Inferior parietal cortex (tissue), 1 donor: Measurements from ENCODE around the gene FAM24B.

Experiments
- DNase-seq: peaks from one replicate; pipeline ENCODE4 v3.0.0-alpha.2; 2016; ENCODE audit errors: extremely low spot score

FAM24B gene

DNA sequence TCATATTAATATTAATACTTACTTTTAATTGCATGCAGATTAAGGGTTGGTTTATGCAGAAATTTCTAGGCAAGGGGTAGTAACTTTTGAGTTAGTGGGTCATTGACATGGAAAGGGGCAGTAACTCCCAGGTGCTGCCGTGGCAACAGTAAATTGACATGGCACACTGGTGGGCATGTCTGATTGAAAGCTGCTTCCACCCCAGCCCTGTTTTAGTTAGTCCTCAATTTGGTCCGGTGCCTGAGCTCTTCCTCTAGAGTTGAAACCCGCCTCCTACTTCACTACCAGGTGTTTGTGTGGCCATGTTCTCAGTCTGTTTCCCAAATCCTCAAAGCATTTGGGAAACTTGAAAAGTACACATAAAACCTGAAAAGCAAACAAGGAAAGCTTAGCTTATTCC, 52.1 kb downstream of the FAM24B start:
- no peak for DNase-seq

- DNase-seq, result no peak
Observed at GRCh38 chr10:122822973-122823690, 56.2 kb downstream of the FAM24B start.

DNA sequence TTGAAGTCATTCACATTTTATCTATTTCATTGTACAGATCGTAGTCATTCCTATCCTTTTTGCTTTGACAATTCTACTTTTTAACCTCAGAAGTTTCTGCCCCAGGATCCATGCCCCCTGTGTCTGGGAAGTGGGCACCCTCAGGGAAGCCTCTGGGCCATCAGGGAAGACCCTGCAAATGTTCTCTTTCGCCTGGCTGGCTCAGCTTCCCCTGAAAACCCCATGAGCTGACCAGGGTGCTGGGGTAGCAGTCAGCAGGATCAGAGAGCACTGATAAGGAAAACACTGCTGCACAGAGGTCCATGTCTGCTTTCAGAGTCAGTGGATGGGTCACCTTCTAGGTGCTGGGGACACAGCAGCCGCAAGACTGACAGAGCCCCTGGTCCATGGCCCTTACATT, 57.6 kb downstream of the FAM24B start:
- no peak for DNase-seq

DNA sequence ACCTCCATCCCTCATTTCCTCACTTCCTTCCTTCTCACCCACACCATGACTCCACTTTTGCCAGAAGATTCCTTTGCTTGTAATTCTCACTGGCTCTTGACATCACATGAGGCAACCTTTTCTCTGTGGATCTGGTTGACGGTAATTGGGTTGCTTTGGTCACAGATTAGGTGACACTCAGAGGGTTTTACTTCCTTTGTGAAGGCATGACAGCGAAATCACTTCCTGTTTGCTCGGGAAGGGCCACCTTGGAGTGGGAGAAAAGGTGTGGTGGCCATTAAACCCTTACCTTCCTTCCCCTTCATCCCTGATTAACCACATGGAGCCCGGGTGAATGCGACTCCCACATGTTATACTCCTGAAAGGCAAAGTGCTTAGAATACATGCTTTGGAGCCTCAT, 63.9 kb downstream of the FAM24B start:
- no peak for DNase-seq

- DNase-seq, result no peak
Observed at GRCh38 chr10:122814493-122814892, 64.9 kb downstream of the FAM24B start.

- DNase-seq, result no peak
Observed at GRCh38 chr10:122812751-122813150, 66.6 kb downstream of the FAM24B start.

GRCh38 chr10:122802282-122802681, 77.1 kb downstream of the FAM24B start:
- DNase-seq, result no peak
